Glutamatergic neuron (in vitro differentiated cells): ENCODE measurements around the gene CD151. TPM values are rescaled to one million over a fixed set of nuclear protein-coding genes. Genes with fewer than 3 reads are reported as not detected.

Experiments used
- DNase-seq: peaks from one replicate; pipeline ENCODE4 v3.0.0; 2022
- H3K27ac Mint-ChIP-seq: one replicate; pipeline ENCODE4 v1.8.0; 2020; ENCODE audit warnings: mild to moderate bottlenecking, mixed read lengths, inconsistent platforms; ENCODE audit not compliant: unreplicated experiment
- H3K27me3 Mint-ChIP-seq: one replicate; pipeline ENCODE4 v1.8.0; 2020; ENCODE audit warnings: mild to moderate bottlenecking, moderate library complexity, mixed read lengths, inconsistent platforms; ENCODE audit not compliant: unreplicated experiment
- H3K36me3 Mint-ChIP-seq: one replicate; pipeline ENCODE4 v1.8.0; 2020; ENCODE audit warnings: mild to moderate bottlenecking, mixed read lengths, inconsistent platforms; ENCODE audit not compliant: unreplicated experiment
- H3K4me1 Mint-ChIP-seq: one replicate; pipeline ENCODE4 v1.8.0; 2020; ENCODE audit warnings: mild to moderate bottlenecking, low read depth, mixed read lengths, inconsistent platforms; ENCODE audit not compliant: unreplicated experiment
- H3K4me3 Mint-ChIP-seq: one replicate; pipeline ENCODE4 v1.8.0; 2020; ENCODE audit warnings: mild to moderate bottlenecking, mixed read lengths, inconsistent platforms; ENCODE audit not compliant: unreplicated experiment
- H3K9me3 Mint-ChIP-seq: one replicate; pipeline ENCODE4 v1.8.0; 2020; ENCODE audit warnings: mild to moderate bottlenecking, moderate library complexity, mixed read lengths, inconsistent platforms; ENCODE audit not compliant: unreplicated experiment
- total RNA-seq: library from RNA; stranded (reverse); fragmentation: NEBNext Ultra II Directional; extraction: Animal tissue kit (Norgen Biotek cat#: 25700); gene quantifications from one replicate; pipeline ENCODE4 v1.2.1, GENCODE V29; 2021; ENCODE audit not compliant: unreplicated experiment
- TF ChIP-seq, protein P1 (sequence below): fragments of 200-600 bp; sonication (generic); IDR thresholded peaks from one replicate; pipeline ENCODE4 v1.5.0; 2021; ENCODE audit not compliant: partially characterized antibody, unreplicated experiment

Gene CD151
- total RNA-seq, 1 donor from 2014 or later = 346 TPM

DNA sequence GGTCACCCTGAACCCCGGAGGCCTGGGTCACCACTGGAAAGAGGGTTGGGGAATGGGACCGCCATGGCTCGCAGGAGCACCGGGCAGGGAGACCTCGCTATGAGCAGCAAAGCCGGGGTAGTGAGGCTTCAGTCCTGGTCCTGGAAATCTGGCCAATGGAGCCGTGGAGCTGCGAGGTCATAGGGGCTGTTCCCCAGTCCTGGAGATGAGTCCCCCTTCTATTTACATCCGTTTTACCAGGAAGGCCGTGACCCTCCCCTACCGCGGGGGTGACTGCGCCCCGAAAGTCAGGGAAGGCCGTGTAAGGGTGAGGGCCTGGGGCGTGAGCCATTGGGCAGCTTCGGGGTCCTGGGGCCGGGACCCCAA lies 28.2 kb upstream of the CD151 start:
- Mint-ChIP-seq H3K4me3 (peak overlapping the region; percentile 74), H3K9me3 (peaks cover 9% of the 10 kb centered on the region), H3K27ac (no peak overlapping the region), H3K27me3 (peaks cover 8% of the 10 kb centered on the region), H3K4me1 (peaks cover 4% of the 10 kb centered on the region), H3K36me3 (no peaks in the 10 kb centered on the region)
- TF ChIP-seq, protein P1, sequence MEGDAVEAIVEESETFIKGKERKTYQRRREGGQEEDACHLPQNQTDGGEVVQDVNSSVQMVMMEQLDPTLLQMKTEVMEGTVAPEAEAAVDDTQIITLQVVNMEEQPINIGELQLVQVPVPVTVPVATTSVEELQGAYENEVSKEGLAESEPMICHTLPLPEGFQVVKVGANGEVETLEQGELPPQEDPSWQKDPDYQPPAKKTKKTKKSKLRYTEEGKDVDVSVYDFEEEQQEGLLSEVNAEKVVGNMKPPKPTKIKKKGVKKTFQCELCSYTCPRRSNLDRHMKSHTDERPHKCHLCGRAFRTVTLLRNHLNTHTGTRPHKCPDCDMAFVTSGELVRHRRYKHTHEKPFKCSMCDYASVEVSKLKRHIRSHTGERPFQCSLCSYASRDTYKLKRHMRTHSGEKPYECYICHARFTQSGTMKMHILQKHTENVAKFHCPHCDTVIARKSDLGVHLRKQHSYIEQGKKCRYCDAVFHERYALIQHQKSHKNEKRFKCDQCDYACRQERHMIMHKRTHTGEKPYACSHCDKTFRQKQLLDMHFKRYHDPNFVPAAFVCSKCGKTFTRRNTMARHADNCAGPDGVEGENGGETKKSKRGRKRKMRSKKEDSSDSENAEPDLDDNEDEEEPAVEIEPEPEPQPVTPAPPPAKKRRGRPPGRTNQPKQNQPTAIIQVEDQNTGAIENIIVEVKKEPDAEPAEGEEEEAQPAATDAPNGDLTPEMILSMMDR = no peak
- DNase-seq = no peak

DNA sequence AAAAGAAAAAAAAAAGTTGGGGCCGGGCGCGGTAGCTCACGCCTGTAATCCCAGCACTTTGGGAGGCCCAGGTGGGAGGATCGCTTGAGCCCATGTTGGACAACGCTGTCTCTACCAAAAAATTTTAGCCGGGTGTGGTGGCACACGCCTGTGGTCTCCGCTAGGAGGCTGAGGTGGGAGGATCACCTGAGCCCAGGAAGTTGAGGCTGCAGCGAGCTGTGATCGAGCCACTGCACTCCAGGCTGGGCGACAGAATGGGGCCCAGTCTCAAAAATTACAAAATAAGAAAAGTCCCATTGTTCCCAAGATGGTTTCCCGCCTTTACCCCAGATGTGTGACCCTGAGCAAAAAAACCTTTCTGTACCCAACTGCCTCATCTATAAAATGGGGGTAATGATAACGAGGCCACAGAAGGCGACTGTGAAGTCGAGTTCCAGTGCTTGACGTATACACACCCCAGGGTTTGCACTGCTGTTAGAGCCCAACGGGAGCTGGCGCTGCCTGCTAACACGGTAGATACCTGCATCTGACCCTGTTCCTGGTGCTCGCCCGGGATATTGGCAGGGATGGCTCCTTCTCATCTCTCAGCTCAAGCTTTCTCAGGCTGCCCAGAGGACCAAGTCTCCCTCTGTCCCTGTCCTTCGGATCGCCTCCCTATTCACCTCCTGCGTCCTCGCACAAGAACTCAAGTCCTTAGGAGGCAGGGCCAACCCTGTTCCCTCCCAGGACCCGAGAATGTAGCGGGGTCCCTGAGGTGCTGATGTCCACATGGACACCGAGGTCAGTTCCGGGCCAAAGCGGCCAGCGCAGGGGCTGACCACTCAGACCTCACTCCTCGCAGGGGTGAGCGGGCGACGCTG lies 24.1 kb upstream of the CD151 start:
- peak overlapping the region; percentile 96 for H3K4me3 Mint-ChIP-seq
- peaks cover 14% of the 10 kb centered on the region for H3K9me3 Mint-ChIP-seq
- H3K27ac Mint-ChIP-seq = peak overlapping the region; percentile 98
- DNase-seq = no peak
- TF ChIP-seq, protein P1 = no peak
- H3K27me3 Mint-ChIP-seq = peaks cover 14% of the 10 kb centered on the region
- peaks cover 15% of the 10 kb centered on the region for H3K4me1 Mint-ChIP-seq
- H3K36me3 Mint-ChIP-seq = no peaks in the 10 kb centered on the region

DNA sequence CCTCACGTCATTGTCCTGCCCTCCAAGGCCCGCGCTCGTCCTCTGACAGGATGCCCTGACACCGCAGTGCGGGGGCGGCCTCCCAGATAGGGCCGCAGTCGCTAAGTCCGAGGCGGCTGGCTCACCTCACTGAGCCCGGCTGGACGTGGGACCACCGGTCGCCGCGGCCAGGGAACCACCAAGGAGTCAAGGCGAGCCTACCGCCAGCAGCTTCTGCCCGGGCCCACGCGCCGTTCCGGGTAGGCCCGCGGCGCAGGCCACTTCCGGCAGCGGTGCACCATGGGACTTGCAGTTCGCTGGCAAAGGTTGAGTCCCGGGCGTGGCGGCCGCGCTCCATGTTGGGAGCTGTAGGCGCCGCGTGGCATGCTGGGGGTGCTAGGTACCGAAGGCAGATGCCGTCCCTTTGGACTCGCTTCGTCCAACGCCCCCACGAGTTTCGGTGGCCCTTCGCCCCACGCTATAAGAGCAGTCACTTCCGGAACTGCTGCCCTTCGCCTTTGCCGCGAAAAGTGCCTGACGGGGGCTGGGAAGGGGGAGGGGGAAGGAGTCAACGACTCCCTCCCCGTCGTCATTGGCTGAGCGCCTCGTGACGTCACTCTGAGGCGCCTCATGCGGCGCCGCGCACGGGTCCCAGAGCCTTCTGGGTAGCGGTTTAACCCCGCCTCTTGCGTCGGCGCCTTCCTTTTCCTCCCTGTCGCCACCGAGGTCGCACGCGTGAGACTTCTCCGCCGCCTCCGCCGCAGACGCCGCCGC lies 23.3 kb upstream of the CD151 start, which contains the start of gene RPLP2:
Gene RPLP2, plus strand, starts transcription at position 681 of the 753 bp plus-strand sequence. CDS start 268 bp downstream, outside the sequence.
- H3K9me3 Mint-ChIP-seq = peaks cover 13% of the 10 kb centered on the region
- peaks cover 14% of the 10 kb centered on the region for H3K27me3 Mint-ChIP-seq
- DNase-seq = peak; percentile 97
- H3K4me1 Mint-ChIP-seq = peaks cover 15% of the 10 kb centered on the region
- H3K27ac Mint-ChIP-seq = peak within 1 kb of the TSS; percentile 98
- H3K36me3 Mint-ChIP-seq = no peaks in the 10 kb centered on the region
- H3K4me3 Mint-ChIP-seq = peak within 1 kb of the TSS; percentile 96
- TF ChIP-seq, protein P1 = no peak

DNA sequence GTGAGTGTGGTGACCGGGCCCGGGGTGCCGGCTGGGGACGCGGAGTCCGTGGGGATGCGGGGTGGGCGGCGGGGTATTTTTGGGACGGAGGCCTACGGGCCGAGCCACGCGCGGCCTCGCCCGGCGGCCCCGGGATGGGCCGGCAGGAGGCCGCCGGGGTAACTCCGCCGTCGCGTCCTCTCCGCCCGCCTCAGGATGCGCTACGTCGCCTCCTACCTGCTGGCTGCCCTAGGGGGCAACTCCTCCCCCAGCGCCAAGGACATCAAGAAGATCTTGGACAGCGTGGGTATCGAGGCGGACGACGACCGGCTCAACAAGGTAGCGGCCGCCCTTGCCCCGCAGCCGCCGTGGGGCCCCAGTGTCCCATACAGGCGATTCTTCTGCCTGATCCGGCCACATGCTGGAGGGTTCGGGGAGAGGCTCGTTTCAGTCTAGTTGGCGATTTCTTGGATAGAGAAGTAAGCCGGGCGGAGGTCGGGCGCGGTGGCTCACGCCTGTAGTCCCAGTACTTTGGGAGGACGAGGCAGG lies 22.6 kb upstream of the CD151 start:
- H3K36me3 Mint-ChIP-seq = no peaks in the 10 kb centered on the region
- DNase-seq = peak; percentile 33
- H3K27me3 Mint-ChIP-seq = peaks cover 14% of the 10 kb centered on the region
- H3K9me3 Mint-ChIP-seq = peaks cover 12% of the 10 kb centered on the region
- H3K27ac Mint-ChIP-seq = peak overlapping the region; percentile 59
- H3K4me1 Mint-ChIP-seq = peaks cover 15% of the 10 kb centered on the region
- H3K4me3 Mint-ChIP-seq = peak overlapping the region; percentile 96
- TF ChIP-seq, protein P1 = no peak
